HG03521 (cell line): ENCODE data around the gene SLC29A4.
"Not testable (repeated sequence)": the region's sequence is repeated elsewhere in the genome, so short reads cannot be mapped to it uniquely, and the experiment has no call there.

Experiments
- ATAC-seq: cut with Tn5 transposase; IDR thresholded peaks from one replicate; pipeline ENCODE4 v1.9.1; 2021; ENCODE audit warnings: mild to moderate bottlenecking, moderate library complexity; ENCODE audit not compliant: unreplicated experiment

SLC29A4 gene

GRCh38 chr7:5320802-5321396 is 38.2 kb downstream of the SLC29A4 start:
- no peak for ATAC-seq

GRCh38 chr7:5322621-5323410 is 40.1 kb downstream of the SLC29A4 start:
- ATAC-seq = no peak

DNA sequence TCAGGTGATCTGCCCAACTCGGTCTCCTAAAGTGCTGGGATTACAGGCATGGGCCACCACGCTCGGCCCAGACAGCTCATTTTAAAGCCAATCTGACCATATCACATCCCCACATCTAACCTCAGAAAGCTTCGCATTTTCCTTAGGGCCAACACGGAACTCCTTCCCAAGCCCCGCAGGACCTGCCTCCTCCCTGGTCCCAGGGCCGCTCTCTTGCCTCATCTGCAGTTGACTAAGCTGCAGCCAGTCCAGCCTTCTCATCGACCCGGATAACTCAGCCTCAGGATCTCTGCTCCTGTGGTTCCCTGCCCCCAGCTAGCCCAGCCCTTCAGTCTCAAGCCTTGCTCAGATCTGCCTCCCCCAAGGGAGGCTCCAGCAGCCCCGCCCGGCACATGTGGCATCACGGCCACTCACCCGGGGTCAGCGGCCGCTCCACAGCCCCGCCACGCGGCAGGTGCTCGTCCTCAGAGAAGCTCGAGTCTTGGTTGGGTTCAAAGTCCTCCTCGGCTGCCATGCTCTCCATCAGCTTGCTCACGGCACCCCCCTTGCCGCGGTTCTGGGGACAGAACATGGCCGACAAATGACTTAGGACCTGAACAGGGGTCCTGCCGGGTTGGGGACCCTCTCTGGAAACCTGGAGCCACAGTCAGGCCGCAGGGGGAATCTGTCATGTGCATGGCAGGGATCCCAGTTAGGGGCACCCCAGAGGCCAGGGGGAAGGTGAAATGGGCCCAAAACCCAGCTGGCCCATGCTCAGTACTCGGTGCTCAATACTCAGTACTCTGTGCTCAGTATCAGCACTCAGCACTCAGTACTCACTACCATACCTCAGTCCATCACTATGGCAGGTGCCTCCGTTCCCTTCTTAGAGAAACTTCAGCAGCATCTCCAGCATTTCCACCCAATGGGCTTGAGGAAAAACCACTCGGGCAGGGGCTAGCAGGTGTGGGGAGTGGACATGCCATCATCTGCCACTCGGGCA is 41.3 kb downstream of the SLC29A4 start:
- ATAC-seq = not testable (repeated sequence)

- ATAC-seq = no peak
Observed at GRCh38 chr7:5324961-5325360, 42.2 kb downstream of the SLC29A4 start.

GRCh38 chr7:5330288-5330687 is 47.5 kb downstream of the SLC29A4 start:
- ATAC-seq = no peak

GRCh38 chr7:5332579-5332978 is 49.8 kb downstream of the SLC29A4 start:
- no peak for ATAC-seq

- no peak for ATAC-seq
Observed at GRCh38 chr7:5333121-5334045, 50.6 kb downstream of the SLC29A4 start.

DNA sequence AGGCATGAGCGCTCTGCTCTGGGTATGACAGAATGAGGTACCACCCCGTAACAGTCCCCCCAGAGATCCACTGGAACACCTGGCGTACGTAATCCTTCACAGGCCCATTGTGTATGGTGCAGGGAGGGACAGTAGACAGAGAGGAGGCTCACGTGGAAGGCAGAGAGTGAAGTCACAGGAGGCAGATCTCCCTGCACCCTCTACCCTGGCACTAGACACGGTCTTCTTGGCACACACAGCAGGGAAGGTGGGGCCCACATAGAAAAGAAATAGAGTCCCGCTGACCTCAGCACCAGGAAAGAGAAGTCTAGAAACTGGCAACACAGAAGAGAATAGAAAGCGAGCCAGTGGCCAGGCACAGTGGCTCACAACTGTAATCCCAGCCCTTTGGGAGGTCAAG is 51.9 kb downstream of the SLC29A4 start:
- ATAC-seq = no peak

DNA sequence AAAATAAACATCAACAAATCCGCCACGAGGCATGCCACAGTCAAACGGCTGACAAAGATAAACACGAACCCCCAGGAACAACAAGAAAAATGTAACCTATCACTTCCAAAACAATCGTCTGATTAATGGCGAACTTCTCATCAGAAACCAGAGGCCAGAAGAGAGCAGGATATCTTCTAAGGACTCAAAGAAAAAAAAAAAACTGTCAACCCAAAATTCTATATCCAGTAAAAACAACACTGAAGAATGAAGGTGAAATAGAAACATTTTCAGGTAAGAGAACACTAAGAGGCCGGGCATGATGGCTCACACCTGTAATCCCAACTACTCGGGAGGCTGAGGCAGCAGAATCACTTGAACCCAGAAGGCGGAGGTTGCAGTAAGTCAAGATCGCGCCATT is 54.3 kb downstream of the SLC29A4 start:
- no peak for ATAC-seq

DNA sequence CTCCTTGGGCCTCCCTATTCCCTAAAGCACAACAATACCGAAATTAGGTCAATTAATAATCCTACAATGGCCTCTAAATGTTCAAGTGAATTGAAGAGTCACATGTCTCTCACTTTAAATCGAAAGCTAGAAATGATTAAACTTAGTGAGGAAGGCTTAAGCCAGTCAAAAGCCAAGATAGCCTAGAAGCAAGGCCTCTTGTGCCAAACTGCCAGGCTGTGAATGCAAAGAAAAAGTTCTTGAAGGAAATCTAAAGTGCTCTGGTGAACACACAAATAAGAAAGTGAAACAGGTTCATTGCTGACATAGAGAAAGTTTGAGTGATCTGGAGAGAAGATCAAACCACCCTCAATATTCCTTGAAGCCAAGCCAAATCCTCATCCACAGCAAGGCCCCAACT is 57.2 kb downstream of the SLC29A4 start:
- ATAC-seq = no peak

DNA sequence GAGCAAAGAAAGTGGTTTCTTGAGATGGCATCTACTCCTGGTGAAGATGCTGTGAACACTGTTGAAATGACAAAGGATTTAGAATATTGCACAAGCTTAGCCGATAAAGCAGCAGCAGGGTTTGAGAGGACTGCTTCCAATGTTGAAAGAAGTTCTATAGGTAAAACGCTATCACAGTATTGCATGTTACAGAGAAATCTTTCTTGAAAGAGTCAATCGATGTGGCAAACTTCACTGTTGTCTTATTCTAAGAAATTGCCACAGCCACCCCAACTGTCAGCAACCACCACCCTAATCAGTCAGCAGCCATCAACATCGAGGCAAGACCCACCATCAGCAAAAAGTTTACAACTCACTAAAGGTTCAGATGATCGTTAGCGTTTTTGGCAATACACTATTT is 59.9 kb downstream of the SLC29A4 start:
- no peak for ATAC-seq

GRCh38 chr7:5343884-5344283 is 61.1 kb downstream of the SLC29A4 start:
- ATAC-seq = no peak

- ATAC-seq = no peak
Observed at GRCh38 chr7:5344342-5344741, 61.6 kb downstream of the SLC29A4 start.

GRCh38 chr7:5345171-5345570 is 62.4 kb downstream of the SLC29A4 start:
- no peak for ATAC-seq

GRCh38 chr7:5345671-5346070 is 62.9 kb downstream of the SLC29A4 start:
- no peak for ATAC-seq

GRCh38 chr7:5348134-5349004 is 65.6 kb downstream of the SLC29A4 start:
- no peak for ATAC-seq

DNA sequence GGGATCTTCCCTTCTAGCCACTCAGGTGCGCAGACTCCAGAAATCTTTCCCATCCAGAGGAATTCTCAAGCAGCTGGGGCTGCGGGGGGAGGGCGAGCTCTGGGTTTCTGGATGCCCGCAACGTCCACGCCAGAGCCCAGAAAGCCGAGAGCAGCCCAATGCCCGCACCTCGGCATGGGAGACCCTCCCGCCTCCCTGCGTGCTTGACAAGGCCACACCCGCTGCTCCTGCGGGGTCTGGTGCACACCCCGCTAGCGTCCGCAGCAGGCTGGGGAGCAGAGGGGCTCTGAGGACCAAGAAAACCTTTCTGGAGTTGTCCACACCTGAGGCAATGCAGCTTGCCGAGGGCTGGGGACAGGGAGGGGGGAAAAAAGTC is 66.2 kb downstream of the SLC29A4 start:
- no peak for ATAC-seq

- ATAC-seq = no peak
Observed at GRCh38 chr7:5349437-5350173, 66.9 kb downstream of the SLC29A4 start.

DNA sequence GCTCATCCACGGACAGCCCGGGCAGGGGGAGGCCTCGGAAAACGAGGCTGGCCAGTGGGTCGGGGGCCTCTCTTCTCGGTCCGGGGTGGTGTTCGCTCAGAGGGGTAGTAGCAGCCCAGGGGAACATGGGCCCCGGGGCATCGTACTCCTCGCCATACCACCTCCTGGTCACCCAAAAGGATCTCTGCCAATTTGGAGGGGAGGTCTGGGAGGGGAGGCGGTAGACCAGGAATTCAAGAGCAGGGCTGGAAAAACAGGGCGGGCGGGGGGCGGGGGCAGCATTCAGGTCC is 67.4 kb downstream of the SLC29A4 start:
- ATAC-seq = no peak
